Measurements from ENCODE around the gene IL17RB. TPM values are rescaled to one million over a fixed set of nuclear protein-coding genes. Genes with fewer than 3 reads are reported as not detected.

The IL17RB gene
- polyA plus RNA-seq, 1 experiment = not detected

- peaks cover 5% of the 10 kb centered on the region for H3K27me3 ChIP-seq (ENCODE audit: control insufficient read depth, insufficient read depth, low read length)
- TF ChIP-seq CTCF (IDR thresholded peaks at IDR 0.05; ENCODE audit: low read depth, low read length) = no peak
- no peak for DNase-seq (ENCODE audit: low read depth, low spot score)
- H3K27ac ChIP-seq (ENCODE audit: low read depth, low read length) = no peak overlapping the region
- ChIA-PET CTCF (no interaction called here), POLR2A (no interaction called here)
- no peak overlapping the region for H3K4me3 ChIP-seq (ENCODE audit: low read depth, low read length)
- peaks cover 4% of the 10 kb centered on the region; the same call in 1 of the 2 replicates for H3K9me3 ChIP-seq (ENCODE audit: control insufficient read depth, insufficient read depth, low read length)
These were observed 37.9 kb upstream of the IL17RB start for GRCh38 chr3:53808496-53808895.

GRCh38 chr3:53809267-53809666 lies 37.1 kb upstream of the IL17RB start:
- no peak overlapping the region for H3K4me3 ChIP-seq (ENCODE audit: low read depth, low read length)
- H3K9me3 ChIP-seq (ENCODE audit: control insufficient read depth, insufficient read depth, low read length) = no peaks in the 10 kb centered on the region
- peaks cover 5% of the 10 kb centered on the region for H3K27me3 ChIP-seq (ENCODE audit: control insufficient read depth, insufficient read depth, low read length)
- ChIA-PET POLR2A (no interaction called here), CTCF (no interaction called here)
- TF ChIP-seq CTCF (IDR thresholded peaks at IDR 0.05; ENCODE audit: low read depth, low read length) = no peak
- no peak overlapping the region for H3K27ac ChIP-seq (ENCODE audit: low read depth, low read length)
- DNase-seq (ENCODE audit: low read depth, low spot score) = no peak

GRCh38 chr3:53809764-53810400 lies 36.5 kb upstream of the IL17RB start:
- Histone ChIP-seq H3K4me3 (ENCODE audit: low read depth, low read length) (no peak overlapping the region), H3K9me3 (ENCODE audit: control insufficient read depth, insufficient read depth, low read length) (no peaks in the 10 kb centered on the region), H3K27me3 (ENCODE audit: control insufficient read depth, insufficient read depth, low read length) (peaks cover 7% of the 10 kb centered on the region), H3K27ac (ENCODE audit: low read depth, low read length) (no peak overlapping the region)
- no peak for DNase-seq (ENCODE audit: low read depth, low spot score)
- POLR2A ChIA-PET = no interaction called here
- TF ChIP-seq CTCF (IDR thresholded peaks at IDR 0.05; ENCODE audit: low read depth, low read length) = no peak
- CTCF ChIA-PET = no interaction called here

- Histone ChIP-seq H3K27me3 (ENCODE audit: control insufficient read depth, insufficient read depth, low read length) (peaks cover 10% of the 10 kb centered on the region), H3K4me3 (ENCODE audit: low read depth, low read length) (no peak overlapping the region), H3K9me3 (ENCODE audit: control insufficient read depth, insufficient read depth, low read length) (no peaks in the 10 kb centered on the region), H3K27ac (ENCODE audit: low read depth, low read length) (no peak overlapping the region)
- CTCF ChIA-PET = interaction anchor here (0.6 kb wide), 1 partner anchor 867 kb away, joined by 3 read pairs; no protein-coding TSS in a partner anchor
- no peak for TF ChIP-seq CTCF (IDR thresholded peaks at IDR 0.05; ENCODE audit: low read depth, low read length)
- POLR2A ChIA-PET = no interaction called here
- no peak for DNase-seq (ENCODE audit: low read depth, low spot score)
These were observed 35.0 kb upstream of the IL17RB start for GRCh38 chr3:53811143-53811927.

GRCh38 chr3:53812434-53812833 lies 33.9 kb upstream of the IL17RB start:
- H3K4me3 ChIP-seq (ENCODE audit: low read depth, low read length) = no peak overlapping the region
- H3K9me3 ChIP-seq (ENCODE audit: control insufficient read depth, insufficient read depth, low read length) = no peaks in the 10 kb centered on the region
- ChIA-PET POLR2A (no interaction called here), CTCF (no interaction called here)
- TF ChIP-seq CTCF (IDR thresholded peaks at IDR 0.05; ENCODE audit: low read depth, low read length) = no peak
- peaks cover 11% of the 10 kb centered on the region for H3K27me3 ChIP-seq (ENCODE audit: control insufficient read depth, insufficient read depth, low read length)
- H3K27ac ChIP-seq (ENCODE audit: low read depth, low read length) = no peak overlapping the region
- no peak for DNase-seq (ENCODE audit: low read depth, low spot score)
